GM21723 (cell line): ENCODE data around the gene KLHDC8B.

Experiments used
- ATAC-seq: cut with Tn5 transposase; IDR thresholded peaks from one replicate; pipeline ENCODE4 v1.9.1; 2021; ENCODE audit warnings: mild to moderate bottlenecking, moderate library complexity; ENCODE audit not compliant: unreplicated experiment

KLHDC8B gene

DNA sequence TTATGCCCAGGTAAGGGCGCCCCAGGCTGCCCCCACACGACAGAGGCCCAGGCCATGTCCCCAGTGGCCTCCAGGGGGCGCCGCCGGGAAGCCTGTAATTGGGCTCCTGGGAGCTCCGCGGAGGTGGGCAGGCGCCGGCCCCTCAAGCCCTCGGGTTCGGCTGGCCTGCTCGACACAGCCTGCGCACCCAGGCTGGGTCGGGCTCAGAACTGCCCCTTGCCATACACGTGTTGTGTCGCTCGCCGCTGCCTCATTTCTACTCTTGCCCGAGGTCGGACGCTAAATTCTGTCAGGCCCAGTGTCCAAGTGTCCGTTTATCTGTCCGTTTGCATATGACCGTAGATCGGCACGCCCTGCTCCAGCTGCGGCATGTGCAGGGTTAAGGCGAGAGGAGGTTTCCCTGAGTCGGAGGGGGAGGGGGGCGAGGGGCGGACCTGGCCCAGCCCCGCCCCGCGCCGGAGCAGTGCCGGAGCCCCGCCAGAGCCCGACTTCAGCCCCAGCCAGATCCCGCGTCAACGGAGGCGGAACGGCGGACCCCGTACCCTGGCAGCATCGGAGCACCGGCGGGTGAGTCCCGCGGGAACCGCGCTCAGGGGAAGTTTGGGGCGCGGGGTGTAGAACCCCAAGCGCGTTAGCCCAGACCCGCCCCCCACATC, at the start of gene KLHDC8B:
Gene KLHDC8B (plus strand): TSS at position 480 of the 656 bp plus-strand sequence. CDS start 1,172 bp downstream, outside the sequence.
- peak; percentile 70 for ATAC-seq

GRCh38 chr3:49122022-49122421, 49.4 kb upstream of the KLHDC8B start:
- no peak for ATAC-seq

- no peak for ATAC-seq
These were observed 48.9 kb upstream of the KLHDC8B start for GRCh38 chr3:49122451-49122850.

- no peak for ATAC-seq
These were observed 48.4 kb upstream of the KLHDC8B start for GRCh38 chr3:49122886-49123545.

DNA sequence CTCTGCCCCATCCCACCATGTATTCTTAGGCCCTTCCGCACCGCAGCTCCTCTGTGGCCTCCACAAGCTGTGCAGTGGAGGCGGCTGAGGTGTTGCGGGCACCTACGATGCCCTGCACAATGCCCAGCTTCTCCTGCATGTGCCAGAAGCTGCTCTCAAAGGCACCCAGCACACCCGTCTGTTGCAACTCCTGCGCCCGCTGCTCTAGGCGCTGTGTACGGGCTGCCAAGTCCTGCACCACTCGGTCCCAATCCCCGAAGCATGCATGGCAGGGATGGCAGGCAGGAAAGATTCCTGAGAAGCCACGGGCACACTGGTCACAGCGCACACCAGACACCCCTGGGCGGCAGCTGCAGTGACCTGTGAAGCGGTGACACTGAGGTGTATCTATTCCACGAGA, 47.7 kb upstream of the KLHDC8B start:
- ATAC-seq: no peak

DNA sequence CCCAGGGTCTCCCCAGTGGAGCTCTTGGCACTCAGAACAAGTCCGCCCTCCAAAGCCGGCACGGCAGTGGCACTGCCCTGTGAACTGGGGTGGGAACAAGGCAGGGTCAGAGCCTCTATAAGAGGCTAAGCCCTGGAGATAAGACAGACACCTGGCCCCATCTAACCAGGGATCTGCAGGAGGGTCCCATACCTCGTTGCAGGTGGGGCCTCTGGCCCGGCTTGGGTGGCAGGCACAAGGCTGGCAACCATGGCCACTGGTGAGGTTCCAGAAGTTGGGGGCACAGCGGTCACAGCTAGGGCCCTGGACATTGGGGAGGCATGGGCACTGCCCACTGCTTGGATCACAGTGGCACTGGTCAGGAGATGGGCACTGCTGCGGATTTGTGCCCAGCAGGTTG, 47.2 kb upstream of the KLHDC8B start:
- ATAC-seq: no peak

- ATAC-seq: no peak
These were observed 46.3 kb upstream of the KLHDC8B start for GRCh38 chr3:49124991-49125670.

GRCh38 chr3:49131040-49131439, 40.4 kb upstream of the KLHDC8B start:
- no peak for ATAC-seq

GRCh38 chr3:49131576-49131975, 39.8 kb upstream of the KLHDC8B start:
- ATAC-seq: no peak

DNA sequence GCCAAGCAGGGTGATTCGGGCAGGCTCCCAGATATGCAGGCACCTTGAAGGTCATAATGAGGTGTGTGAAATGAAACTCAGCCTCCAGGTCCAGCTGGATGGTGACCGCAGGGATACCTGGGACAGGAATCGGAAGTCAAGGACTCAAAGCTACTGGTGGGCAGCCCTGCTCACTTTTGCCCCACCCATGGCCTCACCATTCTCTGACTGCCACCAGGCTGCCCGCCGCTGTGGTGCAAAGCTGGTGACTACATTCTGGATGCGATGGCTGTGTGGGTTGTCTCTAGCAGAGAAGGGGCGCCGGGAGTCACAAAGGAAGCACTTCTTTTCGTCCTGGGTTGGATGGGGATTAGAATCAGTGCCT, 39.3 kb upstream of the KLHDC8B start:
- ATAC-seq: no peak

DNA sequence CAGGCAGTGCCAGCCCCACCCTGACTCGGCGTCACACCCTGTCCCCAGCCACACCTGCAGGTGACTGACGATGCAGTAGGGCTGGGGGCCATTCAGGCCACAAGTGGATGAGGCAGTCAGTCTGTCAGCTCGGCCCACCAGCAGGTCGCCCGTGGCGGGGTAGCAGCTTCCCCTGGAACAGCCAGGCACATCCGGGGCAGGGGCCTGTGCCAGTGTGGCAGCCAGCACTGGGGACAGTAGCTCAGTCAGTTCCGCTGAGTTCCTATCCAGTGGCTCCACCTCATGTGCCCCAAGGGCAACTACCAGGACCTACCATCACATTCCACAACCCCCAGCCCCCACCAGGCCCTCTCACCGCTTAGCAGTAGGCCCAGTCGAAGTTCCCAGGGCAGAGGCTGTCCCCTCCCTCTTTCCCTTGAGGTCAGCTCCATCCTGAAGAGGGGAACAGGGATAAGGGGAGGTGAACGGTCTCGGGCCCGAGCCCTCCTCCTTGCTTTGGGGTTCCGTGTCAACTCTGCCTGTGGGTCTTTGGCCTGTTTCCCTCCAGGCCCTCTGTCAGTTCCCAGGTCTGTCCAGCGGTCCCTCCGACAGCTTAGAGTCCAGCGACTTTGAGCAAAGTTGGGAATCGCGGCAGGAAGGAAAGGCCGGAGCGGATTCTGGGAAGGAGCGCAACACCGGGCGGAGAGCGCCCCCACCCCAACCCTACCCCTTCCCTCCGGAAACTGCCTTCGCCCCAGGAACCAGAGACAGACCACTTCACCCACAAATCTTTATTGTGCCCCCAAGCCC, 38.8 kb upstream of the KLHDC8B start, which contains the start of gene LAMB2:
Gene LAMB2 (minus strand): TSS at position 614 of the 789 bp plus-strand sequence. CDS start 183 bp downstream, at position 431.
- no peak for ATAC-seq

GRCh38 chr3:49133226-49133951, 38.0 kb upstream of the KLHDC8B start:
- no peak for ATAC-seq

DNA sequence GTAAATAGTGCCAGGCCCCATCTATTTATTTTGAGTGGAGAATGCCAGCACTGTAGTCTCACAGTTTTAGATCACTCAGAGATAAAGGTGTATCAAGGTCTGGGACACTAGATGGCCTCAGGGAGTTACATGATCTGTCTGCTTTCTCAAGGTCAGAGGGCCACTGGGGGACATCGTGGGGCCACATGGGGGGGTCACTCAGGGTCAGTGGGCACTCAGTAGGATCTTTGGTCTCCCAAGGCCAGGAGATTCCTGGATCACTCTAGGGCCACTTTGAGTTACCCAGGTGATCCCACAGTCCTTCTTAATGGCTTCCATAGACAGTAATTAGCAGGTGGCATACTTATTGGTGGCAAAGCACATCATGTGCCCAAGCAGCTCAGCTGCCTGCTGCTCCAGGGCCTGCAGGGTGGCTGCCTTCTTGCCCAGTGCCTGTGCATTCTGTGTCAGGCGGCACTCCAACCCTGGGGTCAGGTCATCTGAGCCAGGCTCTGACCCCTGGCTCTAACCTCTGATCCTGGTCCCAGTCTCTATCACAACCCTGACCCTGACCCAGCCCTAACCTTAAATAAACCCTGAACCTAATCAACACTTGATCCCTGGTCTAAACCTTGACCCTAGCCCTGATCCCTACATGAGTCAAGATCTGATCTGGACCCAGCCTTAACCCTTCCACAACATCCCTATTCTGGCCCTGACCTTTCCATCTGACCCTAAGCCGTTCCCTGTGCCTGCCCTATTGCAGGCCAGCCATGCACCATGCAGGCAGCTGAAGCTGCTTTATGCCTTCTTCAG, 36.7 kb upstream of the KLHDC8B start:
- ATAC-seq: no peak

GRCh38 chr3:49135499-49135898, 35.9 kb upstream of the KLHDC8B start:
- ATAC-seq: no peak

GRCh38 chr3:49140080-49140479, 31.3 kb upstream of the KLHDC8B start:
- ATAC-seq: no peak

DNA sequence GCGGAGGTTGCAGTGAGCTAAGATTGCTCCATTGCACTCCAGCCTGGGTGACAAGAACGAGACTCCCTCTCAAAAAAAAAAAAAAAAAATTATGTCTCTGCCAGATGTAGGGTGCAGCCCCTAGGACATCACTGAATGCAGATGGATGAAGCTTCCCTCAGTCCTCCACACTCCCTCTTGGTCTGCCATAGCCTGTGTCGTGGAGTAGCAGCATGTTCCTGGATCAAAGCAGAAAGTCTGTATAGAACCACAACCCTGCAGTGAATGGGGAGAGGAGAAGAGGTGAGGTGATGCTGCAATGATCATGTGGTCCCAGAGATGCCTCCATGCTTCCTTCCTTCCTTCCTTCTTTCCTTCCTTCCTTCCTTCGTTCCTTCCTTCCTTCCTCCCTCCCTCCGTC, 23.2 kb upstream of the KLHDC8B start:
- ATAC-seq: no peak

DNA sequence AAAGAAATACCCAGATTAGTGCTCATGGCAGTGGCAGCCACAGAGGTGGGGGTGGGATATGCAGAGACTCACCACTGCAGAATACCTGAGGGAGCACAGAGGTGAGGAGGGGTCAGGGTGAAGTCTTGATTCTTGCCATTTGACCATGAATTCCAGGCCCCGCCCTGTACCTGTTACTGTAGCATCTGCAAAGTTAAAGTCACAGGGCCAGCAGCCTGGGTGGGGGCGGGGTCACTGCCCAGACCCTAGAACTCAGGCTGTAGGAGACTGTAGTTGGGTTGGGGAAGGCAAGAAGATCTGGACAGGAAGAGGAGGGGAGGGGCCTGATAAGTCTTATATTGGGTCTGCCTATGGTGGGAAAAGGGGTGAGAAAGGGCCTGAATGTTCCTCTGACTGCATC, 19.8 kb upstream of the KLHDC8B start:
- no peak for ATAC-seq

- no peak for ATAC-seq
These were observed 18.0 kb upstream of the KLHDC8B start for GRCh38 chr3:49153349-49153912.

DNA sequence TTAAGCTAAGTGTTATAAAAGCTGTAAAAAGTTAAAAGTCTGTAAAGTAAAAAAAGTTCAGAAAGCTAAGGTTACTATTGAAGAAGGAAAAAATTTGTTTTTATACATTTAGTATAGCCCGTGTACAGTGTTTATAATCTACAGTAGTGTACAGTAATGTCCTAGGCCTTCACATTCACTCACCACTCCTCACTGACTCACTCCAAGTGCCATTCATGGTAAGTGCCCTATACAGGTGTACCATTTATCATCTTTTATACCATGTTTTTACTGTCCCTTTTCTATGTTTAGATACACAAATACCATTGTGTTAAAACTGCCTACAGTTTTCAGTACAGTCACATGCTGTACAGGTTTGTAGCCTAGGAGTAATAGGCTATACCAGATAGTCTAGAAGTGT, 14.1 kb upstream of the KLHDC8B start:
- ATAC-seq: no peak
